ENCODE measurements around the gene CAPZA2. TPM values are rescaled to one million over a fixed set of nuclear protein-coding genes. Genes with fewer than 3 reads are reported as not detected.

CAPZA2 gene
- total RNA-seq, 1 donor from 2014 or later = 69.8 TPM

- DNase-seq (ENCODE audit: low read depth) = no peak
- no peak for TF ChIP-seq CTCF (IDR thresholded peaks at IDR 0.05; ENCODE audit: insufficient read depth, low read length, poor library complexity, severe bottlenecking)
- peaks cover 1% of the 10 kb centered on the region for H3K36me3 ChIP-seq (ENCODE audit: control insufficient read depth, insufficient read depth, low read length)
- H3K4me3 ChIP-seq (ENCODE audit: low read depth, low read length) = no peak overlapping the region
- H3K27me3 ChIP-seq (ENCODE audit: control insufficient read depth, insufficient read depth, low read length) = no peaks in the 10 kb centered on the region
These were observed 48.0 kb downstream of the CAPZA2 start for GRCh38 chr7:116910383-116910782.

- no peak for TF ChIP-seq CTCF (IDR thresholded peaks at IDR 0.05; ENCODE audit: insufficient read depth, low read length, poor library complexity, severe bottlenecking)
- H3K36me3 ChIP-seq (ENCODE audit: control insufficient read depth, insufficient read depth, low read length) = peaks cover 1% of the 10 kb centered on the region
- no peak for DNase-seq (ENCODE audit: low read depth)
These were observed 49.4 kb downstream of the CAPZA2 start for GRCh38 chr7:116911801-116912200.

GRCh38 chr7:116912269-116912909 is 50.0 kb downstream of the CAPZA2 start:
- H3K27me3 ChIP-seq (ENCODE audit: control insufficient read depth, insufficient read depth, low read length) = no peaks in the 10 kb centered on the region
- DNase-seq (ENCODE audit: low read depth) = no peak
- TF ChIP-seq CTCF (IDR thresholded peaks at IDR 0.05; ENCODE audit: insufficient read depth, low read length, poor library complexity, severe bottlenecking) = no peak
- peaks cover 1% of the 10 kb centered on the region for H3K36me3 ChIP-seq (ENCODE audit: control insufficient read depth, insufficient read depth, low read length)
- H3K4me3 ChIP-seq (ENCODE audit: low read depth, low read length) = no peak overlapping the region

More at GRCh38 chr7:116911801-116912200, 49.4 kb downstream of the CAPZA2 start:
- no peaks in the 10 kb centered on the region for H3K27me3 ChIP-seq (ENCODE audit: control insufficient read depth, insufficient read depth, low read length)
- H3K4me3 ChIP-seq (ENCODE audit: low read depth, low read length) = no peak overlapping the region

- Histone ChIP-seq H3K4me3 (ENCODE audit: low read depth, low read length) (no peak overlapping the region), H3K36me3 (ENCODE audit: control insufficient read depth, insufficient read depth, low read length) (peaks cover 1% of the 10 kb centered on the region), H3K27me3 (ENCODE audit: control insufficient read depth, insufficient read depth, low read length) (no peaks in the 10 kb centered on the region)
- DNase-seq (ENCODE audit: low read depth) = no peak
- no peak for TF ChIP-seq CTCF (IDR thresholded peaks at IDR 0.05; ENCODE audit: insufficient read depth, low read length, poor library complexity, severe bottlenecking)
These were observed 56.3 kb downstream of the CAPZA2 start for GRCh38 chr7:116918704-116919103.

- no peaks in the 10 kb centered on the region for H3K27me3 ChIP-seq (ENCODE audit: control insufficient read depth, insufficient read depth, low read length)
- no peak for TF ChIP-seq CTCF (IDR thresholded peaks at IDR 0.05; ENCODE audit: insufficient read depth, low read length, poor library complexity, severe bottlenecking)
- no peak for DNase-seq (ENCODE audit: low read depth)
These were observed 58.0 kb downstream of the CAPZA2 start for GRCh38 chr7:116920359-116920758.

GRCh38 chr7:116922545-116922944 is 60.2 kb downstream of the CAPZA2 start:
- Histone ChIP-seq H3K4me3 (ENCODE audit: low read depth, low read length) (no peak overlapping the region), H3K36me3 (ENCODE audit: control insufficient read depth, insufficient read depth, low read length) (no peaks in the 10 kb centered on the region), H3K27me3 (ENCODE audit: control insufficient read depth, insufficient read depth, low read length) (no peaks in the 10 kb centered on the region)
- no peak for DNase-seq (ENCODE audit: low read depth)
- TF ChIP-seq CTCF (IDR thresholded peaks at IDR 0.05; ENCODE audit: insufficient read depth, low read length, poor library complexity, severe bottlenecking) = no peak

More at GRCh38 chr7:116920359-116920758, 58.0 kb downstream of the CAPZA2 start:
- H3K36me3 ChIP-seq (ENCODE audit: control insufficient read depth, insufficient read depth, low read length) = no peaks in the 10 kb centered on the region
- H3K4me3 ChIP-seq (ENCODE audit: low read depth, low read length) = no peak overlapping the region

Measured in kidney epithelial cell (primary cell).